ENCODE results near the gene IFRD2.

DNA sequence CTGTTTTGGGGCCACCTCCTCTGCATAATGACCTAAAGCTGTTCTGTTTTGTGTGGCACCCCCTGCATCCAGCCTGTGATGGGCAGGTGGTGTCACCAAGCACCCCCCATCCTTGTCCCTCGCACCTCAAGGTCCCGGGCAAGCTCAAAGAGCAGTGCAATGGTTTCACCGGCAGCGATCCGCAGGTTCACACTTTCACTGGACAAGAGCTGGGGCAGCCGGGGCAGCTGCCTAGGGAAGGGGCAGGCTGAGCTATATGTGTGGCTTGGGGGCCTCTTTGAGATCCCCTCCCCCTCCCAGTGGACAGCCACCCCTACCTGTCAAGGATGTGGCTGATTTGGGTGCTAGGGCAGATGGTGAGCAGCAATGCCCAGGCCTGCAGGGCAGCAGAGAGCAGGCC, 3.1 kb downstream of the IFRD2 start:
- no peak for TF ChIP-seq EP300 (IDR thresholded peaks at IDR 0.05; ENCODE audit: borderline replicate concordance in 1 of 2, low read depth in 1 of 2, low read length in 1 of 2)
- TF ChIP-seq, protein P1, sequence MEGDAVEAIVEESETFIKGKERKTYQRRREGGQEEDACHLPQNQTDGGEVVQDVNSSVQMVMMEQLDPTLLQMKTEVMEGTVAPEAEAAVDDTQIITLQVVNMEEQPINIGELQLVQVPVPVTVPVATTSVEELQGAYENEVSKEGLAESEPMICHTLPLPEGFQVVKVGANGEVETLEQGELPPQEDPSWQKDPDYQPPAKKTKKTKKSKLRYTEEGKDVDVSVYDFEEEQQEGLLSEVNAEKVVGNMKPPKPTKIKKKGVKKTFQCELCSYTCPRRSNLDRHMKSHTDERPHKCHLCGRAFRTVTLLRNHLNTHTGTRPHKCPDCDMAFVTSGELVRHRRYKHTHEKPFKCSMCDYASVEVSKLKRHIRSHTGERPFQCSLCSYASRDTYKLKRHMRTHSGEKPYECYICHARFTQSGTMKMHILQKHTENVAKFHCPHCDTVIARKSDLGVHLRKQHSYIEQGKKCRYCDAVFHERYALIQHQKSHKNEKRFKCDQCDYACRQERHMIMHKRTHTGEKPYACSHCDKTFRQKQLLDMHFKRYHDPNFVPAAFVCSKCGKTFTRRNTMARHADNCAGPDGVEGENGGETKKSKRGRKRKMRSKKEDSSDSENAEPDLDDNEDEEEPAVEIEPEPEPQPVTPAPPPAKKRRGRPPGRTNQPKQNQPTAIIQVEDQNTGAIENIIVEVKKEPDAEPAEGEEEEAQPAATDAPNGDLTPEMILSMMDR (IDR thresholded peaks at IDR 0.05): no peak
- TF ChIP-seq, protein P2, sequence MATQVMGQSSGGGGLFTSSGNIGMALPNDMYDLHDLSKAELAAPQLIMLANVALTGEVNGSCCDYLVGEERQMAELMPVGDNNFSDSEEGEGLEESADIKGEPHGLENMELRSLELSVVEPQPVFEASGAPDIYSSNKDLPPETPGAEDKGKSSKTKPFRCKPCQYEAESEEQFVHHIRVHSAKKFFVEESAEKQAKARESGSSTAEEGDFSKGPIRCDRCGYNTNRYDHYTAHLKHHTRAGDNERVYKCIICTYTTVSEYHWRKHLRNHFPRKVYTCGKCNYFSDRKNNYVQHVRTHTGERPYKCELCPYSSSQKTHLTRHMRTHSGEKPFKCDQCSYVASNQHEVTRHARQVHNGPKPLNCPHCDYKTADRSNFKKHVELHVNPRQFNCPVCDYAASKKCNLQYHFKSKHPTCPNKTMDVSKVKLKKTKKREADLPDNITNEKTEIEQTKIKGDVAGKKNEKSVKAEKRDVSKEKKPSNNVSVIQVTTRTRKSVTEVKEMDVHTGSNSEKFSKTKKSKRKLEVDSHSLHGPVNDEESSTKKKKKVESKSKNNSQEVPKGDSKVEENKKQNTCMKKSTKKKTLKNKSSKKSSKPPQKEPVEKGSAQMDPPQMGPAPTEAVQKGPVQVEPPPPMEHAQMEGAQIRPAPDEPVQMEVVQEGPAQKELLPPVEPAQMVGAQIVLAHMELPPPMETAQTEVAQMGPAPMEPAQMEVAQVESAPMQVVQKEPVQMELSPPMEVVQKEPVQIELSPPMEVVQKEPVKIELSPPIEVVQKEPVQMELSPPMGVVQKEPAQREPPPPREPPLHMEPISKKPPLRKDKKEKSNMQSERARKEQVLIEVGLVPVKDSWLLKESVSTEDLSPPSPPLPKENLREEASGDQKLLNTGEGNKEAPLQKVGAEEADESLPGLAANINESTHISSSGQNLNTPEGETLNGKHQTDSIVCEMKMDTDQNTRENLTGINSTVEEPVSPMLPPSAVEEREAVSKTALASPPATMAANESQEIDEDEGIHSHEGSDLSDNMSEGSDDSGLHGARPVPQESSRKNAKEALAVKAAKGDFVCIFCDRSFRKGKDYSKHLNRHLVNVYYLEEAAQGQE (IDR thresholded peaks at IDR 0.05; ENCODE audit: low read depth, low read length): no peak
- no peak for TF ChIP-seq FOXM1 (IDR thresholded peaks at IDR 0.05; ENCODE audit: low read depth)
- TF ChIP-seq, protein P3, sequence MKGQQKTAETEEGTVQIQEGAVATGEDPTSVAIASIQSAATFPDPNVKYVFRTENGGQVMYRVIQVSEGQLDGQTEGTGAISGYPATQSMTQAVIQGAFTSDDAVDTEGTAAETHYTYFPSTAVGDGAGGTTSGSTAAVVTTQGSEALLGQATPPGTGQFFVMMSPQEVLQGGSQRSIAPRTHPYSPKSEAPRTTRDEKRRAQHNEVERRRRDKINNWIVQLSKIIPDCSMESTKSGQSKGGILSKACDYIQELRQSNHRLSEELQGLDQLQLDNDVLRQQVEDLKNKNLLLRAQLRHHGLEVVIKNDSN (IDR thresholded peaks at IDR 0.05; ENCODE audit: borderline replicate concordance, low read depth): no peak
- no peak for TF ChIP-seq JUND (IDR thresholded peaks at IDR 0.05)
- no peak for TF ChIP-seq POLR2AphosphoS5 (IDR thresholded peaks at IDR 0.05; ENCODE audit: low read depth, low read length)
- no peak for TF ChIP-seq TAF1 (IDR thresholded peaks at IDR 0.05; ENCODE audit: borderline replicate concordance, low read depth, low read length)
- no peak for TF ChIP-seq CHD2 (IDR thresholded peaks at IDR 0.05; ENCODE audit: low read length, partially characterized antibody)
- TF ChIP-seq SIN3A (IDR thresholded peaks at IDR 0.05; ENCODE audit: borderline replicate concordance, low read depth, low read length): no peak
- TF ChIP-seq GATA2 (CRISPR knock-in tag; IDR thresholded peaks at IDR 0.05): no peak

All from SK-N-SH (cell line).